Loucy (cell line): ENCODE data around the gene NAV2.

Experiments
- CTCF ChIP-seq: fragments of 200-600 bp; sonication (generic); conservative IDR thresholded peaks from 2 replicates; pipeline ENCODE4 v1.5.1; 2014; ENCODE audit warnings: mild to moderate bottlenecking, antibody characterized with exemption, low read length
- EZH2phosphoT487 ChIP-seq: fragments of 200-600 bp; IDR thresholded peaks from 2 replicates; pipeline ENCODE4 v1.6.1; 2018; ENCODE audit warnings: antibody characterized with exemption, mild to moderate bottlenecking, moderate library complexity, borderline replicate concordance

GRCh38 chr11:19795082-19795481 is 82.4 kb downstream of the NAV2 start:
- TF ChIP-seq CTCF (no peak), EZH2phosphoT487 (no peak)
